ENCODE results near the gene EIF4E2.

DNA sequence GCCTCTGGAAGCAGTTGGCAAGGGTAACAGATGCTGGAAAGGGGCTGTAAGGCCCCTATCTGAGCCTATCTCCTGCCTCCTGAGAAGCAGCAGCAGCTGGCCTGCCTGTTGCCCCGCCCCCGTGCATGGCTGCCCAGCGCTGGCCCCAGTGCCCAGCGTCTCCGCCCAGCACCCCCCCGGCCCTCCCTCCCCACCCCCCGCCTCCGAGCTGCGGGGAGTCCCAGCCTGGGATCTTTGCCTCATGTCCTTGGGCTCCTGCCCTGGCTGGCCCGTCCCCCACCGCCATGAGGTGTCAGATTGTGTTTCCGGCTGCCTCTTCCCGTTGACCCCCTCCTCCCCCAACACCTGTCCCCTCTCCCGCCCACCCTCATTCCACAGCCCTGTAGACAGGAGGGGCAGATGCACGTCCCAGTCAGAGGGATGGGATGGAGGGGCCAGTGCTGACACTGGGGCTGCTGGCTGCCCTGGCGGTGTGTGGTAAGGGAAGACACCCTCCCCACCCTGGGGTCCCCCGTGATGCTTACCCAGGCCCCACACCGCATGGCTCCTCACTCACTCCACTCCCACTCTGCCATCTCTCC lies 24.6 kb upstream of the EIF4E2 start, which contains the start of gene CHRND:
- TF ChIP-seq, protein P1, sequence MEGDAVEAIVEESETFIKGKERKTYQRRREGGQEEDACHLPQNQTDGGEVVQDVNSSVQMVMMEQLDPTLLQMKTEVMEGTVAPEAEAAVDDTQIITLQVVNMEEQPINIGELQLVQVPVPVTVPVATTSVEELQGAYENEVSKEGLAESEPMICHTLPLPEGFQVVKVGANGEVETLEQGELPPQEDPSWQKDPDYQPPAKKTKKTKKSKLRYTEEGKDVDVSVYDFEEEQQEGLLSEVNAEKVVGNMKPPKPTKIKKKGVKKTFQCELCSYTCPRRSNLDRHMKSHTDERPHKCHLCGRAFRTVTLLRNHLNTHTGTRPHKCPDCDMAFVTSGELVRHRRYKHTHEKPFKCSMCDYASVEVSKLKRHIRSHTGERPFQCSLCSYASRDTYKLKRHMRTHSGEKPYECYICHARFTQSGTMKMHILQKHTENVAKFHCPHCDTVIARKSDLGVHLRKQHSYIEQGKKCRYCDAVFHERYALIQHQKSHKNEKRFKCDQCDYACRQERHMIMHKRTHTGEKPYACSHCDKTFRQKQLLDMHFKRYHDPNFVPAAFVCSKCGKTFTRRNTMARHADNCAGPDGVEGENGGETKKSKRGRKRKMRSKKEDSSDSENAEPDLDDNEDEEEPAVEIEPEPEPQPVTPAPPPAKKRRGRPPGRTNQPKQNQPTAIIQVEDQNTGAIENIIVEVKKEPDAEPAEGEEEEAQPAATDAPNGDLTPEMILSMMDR (IDR thresholded peaks at IDR 0.05; ENCODE audit: insufficient read depth, low read depth, low read length) = no peak
- peak; percentile 4 for TF ChIP-seq EZH2 (IDR thresholded peaks at IDR 0.05; ENCODE audit: insufficient read depth, low read length)

Data from astrocyte (in vitro differentiated cells and primary cell).